Activated CD4-positive, alpha-beta T cell treated with anti-CD3 and anti-CD28 coated beads, Interleukin-2, amount 50 U/mL, for 1 hour (primary cell): ENCODE measurements around the gene CACHD1.

ENCODE experiments used
- DNase-seq: peaks from one replicate; pipeline ENCODE4 v3.0.0-alpha.2; 2020

Gene CACHD1

GRCh38 chr1:64525116-64525686 lies 55.3 kb downstream of the CACHD1 start:
- DNase-seq: no peak

GRCh38 chr1:64526312-64526711 lies 56.4 kb downstream of the CACHD1 start:
- DNase-seq: no peak

- DNase-seq: no peak
These were observed 57.2 kb downstream of the CACHD1 start for GRCh38 chr1:64527165-64527564.

- DNase-seq: no peak
These were observed 57.9 kb downstream of the CACHD1 start for GRCh38 chr1:64527786-64528185.

GRCh38 chr1:64530969-64531692 lies 61.2 kb downstream of the CACHD1 start:
- no peak for DNase-seq

GRCh38 chr1:64532646-64533045 lies 62.7 kb downstream of the CACHD1 start:
- DNase-seq: no peak

GRCh38 chr1:64535938-64536835 lies 66.3 kb downstream of the CACHD1 start:
- DNase-seq: no peak

GRCh38 chr1:64536836-64537490 lies 67.0 kb downstream of the CACHD1 start:
- DNase-seq: no peak

- DNase-seq: no peak
These were observed 68.0 kb downstream of the CACHD1 start for GRCh38 chr1:64537942-64538341.

- DNase-seq: no peak
These were observed 68.5 kb downstream of the CACHD1 start for GRCh38 chr1:64538389-64538788.

- no peak for DNase-seq
These were observed 69.4 kb downstream of the CACHD1 start for GRCh38 chr1:64539289-64539688.

GRCh38 chr1:64539781-64540218 lies 69.9 kb downstream of the CACHD1 start:
- no peak for DNase-seq

- no peak for DNase-seq
These were observed 70.4 kb downstream of the CACHD1 start for GRCh38 chr1:64540265-64540791.

- DNase-seq: no peak
These were observed 72.2 kb downstream of the CACHD1 start for GRCh38 chr1:64542118-64542517.

- no peak for DNase-seq
These were observed 73.9 kb downstream of the CACHD1 start for GRCh38 chr1:64543831-64544230.

- no peak for DNase-seq
These were observed 75.4 kb downstream of the CACHD1 start for GRCh38 chr1:64545118-64545843.

GRCh38 chr1:64546013-64546412 lies 76.1 kb downstream of the CACHD1 start:
- DNase-seq: no peak

GRCh38 chr1:64549464-64550239 lies 79.7 kb downstream of the CACHD1 start:
- no peak for DNase-seq

- no peak for DNase-seq
These were observed 80.6 kb downstream of the CACHD1 start for GRCh38 chr1:64550510-64550909.

- DNase-seq: no peak
These were observed 81.1 kb downstream of the CACHD1 start for GRCh38 chr1:64550946-64551605.

GRCh38 chr1:64553285-64553684 lies 83.4 kb downstream of the CACHD1 start:
- no peak for DNase-seq
